IPS-18a (cell line): ENCODE data around the gene CLEC4C.

Experiments
- H3K27ac ChIP-seq: one replicate; pipeline ENCODE4 v1.5.1; 2013; ENCODE audit warnings: low read length
- H3K27me3 ChIP-seq: one replicate; pipeline ENCODE4 v1.6.1; 2013; ENCODE audit warnings: mild to moderate bottlenecking, low read length; ENCODE audit not compliant: control insufficient read depth, insufficient read depth
- H3K36me3 ChIP-seq: one replicate; pipeline ENCODE4 v1.6.1; 2013; ENCODE audit warnings: low read depth, low read length; ENCODE audit not compliant: control insufficient read depth
- H3K4me1 ChIP-seq: one replicate; pipeline ENCODE4 v1.6.1; 2013; ENCODE audit warnings: low read depth, low read length; ENCODE audit not compliant: control insufficient read depth
- H3K4me3 ChIP-seq: one replicate; pipeline ENCODE4 v1.5.1; 2013; ENCODE audit warnings: low read length
- H3K9ac ChIP-seq: one replicate; pipeline ENCODE4 v1.6.1; 2013; ENCODE audit warnings: mild to moderate bottlenecking, low read length, moderate library complexity
- H3K9me3 ChIP-seq: one replicate; pipeline ENCODE4 v1.6.1; 2013; ENCODE audit warnings: low read depth, low read length; ENCODE audit not compliant: control insufficient read depth

CLEC4C gene

GRCh38 chr12:7719946-7720730 lies 27.0 kb downstream of the CLEC4C start:
- no peak overlapping the region for H3K27ac ChIP-seq
- H3K4me3 ChIP-seq, result no peak overlapping the region
- no peak overlapping the region for H3K9ac ChIP-seq
- peaks cover 5% of the 10 kb centered on the region for H3K4me1 ChIP-seq
- H3K9me3 ChIP-seq, result no peaks in the 10 kb centered on the region
- no peaks in the 10 kb centered on the region for H3K27me3 ChIP-seq
- H3K36me3 ChIP-seq, result no peaks in the 10 kb centered on the region

GRCh38 chr12:7716381-7716780 lies 30.8 kb downstream of the CLEC4C start:
- no peak overlapping the region for H3K9ac ChIP-seq
- no peaks in the 10 kb centered on the region for H3K9me3 ChIP-seq
- no peak overlapping the region for H3K4me3 ChIP-seq

GRCh38 chr12:7712841-7713442 lies 34.2 kb downstream of the CLEC4C start:
- peaks cover 18% of the 10 kb centered on the region for H3K4me1 ChIP-seq
- H3K36me3 ChIP-seq, result no peaks in the 10 kb centered on the region
- no peak overlapping the region for H3K27ac ChIP-seq
- H3K27me3 ChIP-seq, result no peaks in the 10 kb centered on the region
- H3K4me3 ChIP-seq, result no peak overlapping the region
- no peak overlapping the region for H3K9ac ChIP-seq
- H3K9me3 ChIP-seq, result no peaks in the 10 kb centered on the region

More at GRCh38 chr12:7716381-7716780, 30.8 kb downstream of the CLEC4C start:
- Histone ChIP-seq H3K27me3 (no peaks in the 10 kb centered on the region), H3K4me1 (peaks cover 5% of the 10 kb centered on the region), H3K27ac (no peak overlapping the region), H3K36me3 (no peaks in the 10 kb centered on the region)

- Histone ChIP-seq H3K9me3 (no peaks in the 10 kb centered on the region), H3K27ac (no peak within 1 kb of the TSS), H3K36me3 (no peaks in the 10 kb centered on the region), H3K27me3 (no peaks in the 10 kb centered on the region), H3K9ac (no peak within 1 kb of the TSS), H3K4me1 (peaks cover 13% of the 10 kb centered on the region), H3K4me3 (no peak within 1 kb of the TSS)
Observed at GRCh38 chr12:7711133-7711532, 36.0 kb downstream of the CLEC4C start, which contains the start of gene DPPA3. DPPA3 (plus strand) TSS chr12:7711433; CDS start chr12:7711571, 138 bp downstream.

- Histone ChIP-seq H3K9ac (no peak overlapping the region), H3K36me3 (no peaks in the 10 kb centered on the region), H3K4me3 (no peak overlapping the region), H3K27ac (no peak overlapping the region), H3K9me3 (no peaks in the 10 kb centered on the region), H3K27me3 (no peaks in the 10 kb centered on the region), H3K4me1 (peaks cover 13% of the 10 kb centered on the region)
Observed at GRCh38 chr12:7709969-7710675, 37.1 kb downstream of the CLEC4C start.

- Histone ChIP-seq H3K9me3 (no peaks in the 10 kb centered on the region), H3K4me3 (no peak overlapping the region), H3K27me3 (no peaks in the 10 kb centered on the region), H3K36me3 (no peaks in the 10 kb centered on the region), H3K4me1 (peaks cover 9% of the 10 kb centered on the region), H3K9ac (no peak overlapping the region), H3K27ac (no peak overlapping the region)
Observed at GRCh38 chr12:7705846-7706245, 41.3 kb downstream of the CLEC4C start.

GRCh38 chr12:7695566-7696197 lies 51.5 kb downstream of the CLEC4C start, which contains the start of gene GDF3:
GDF3 (minus strand) TSS chr12:7695775; CDS start chr12:7695728, 47 bp downstream.
- Histone ChIP-seq H3K9ac (peak within 1 kb of the TSS; percentile 38), H3K27me3 (no peaks in the 10 kb centered on the region), H3K27ac (peak within 1 kb of the TSS; percentile 41), H3K36me3 (no peaks in the 10 kb centered on the region), H3K4me3 (peak within 1 kb of the TSS; percentile 37), H3K9me3 (no peaks in the 10 kb centered on the region), H3K4me1 (peaks cover 19% of the 10 kb centered on the region)

- Histone ChIP-seq H3K4me3 (peak overlapping the region; percentile 37), H3K27ac (peak overlapping the region; percentile 41), H3K9ac (peak overlapping the region; percentile 38)
Observed at GRCh38 chr12:7695237-7695560, 52.0 kb downstream of the CLEC4C start.

GRCh38 chr12:7694556-7695236 lies 52.5 kb downstream of the CLEC4C start:
- Histone ChIP-seq H3K9ac (peak overlapping the region; percentile 38), H3K27ac (peak overlapping the region; percentile 41)

More at GRCh38 chr12:7695237-7695560, 52.0 kb downstream of the CLEC4C start:
- H3K36me3 ChIP-seq, result no peaks in the 10 kb centered on the region
- peaks cover 19% of the 10 kb centered on the region for H3K4me1 ChIP-seq
- no peaks in the 10 kb centered on the region for H3K9me3 ChIP-seq
- H3K27me3 ChIP-seq, result no peaks in the 10 kb centered on the region

GRCh38 chr12:7693793-7694192 lies 53.4 kb downstream of the CLEC4C start:
- H3K27ac ChIP-seq, result no peak overlapping the region
- H3K36me3 ChIP-seq, result no peaks in the 10 kb centered on the region
- peaks cover 19% of the 10 kb centered on the region for H3K4me1 ChIP-seq
- H3K9me3 ChIP-seq, result no peaks in the 10 kb centered on the region
- H3K9ac ChIP-seq, result no peak overlapping the region
- no peak overlapping the region for H3K4me3 ChIP-seq
- H3K27me3 ChIP-seq, result no peaks in the 10 kb centered on the region

More at GRCh38 chr12:7694556-7695236, 52.5 kb downstream of the CLEC4C start:
- no peaks in the 10 kb centered on the region for H3K27me3 ChIP-seq
- H3K36me3 ChIP-seq, result no peaks in the 10 kb centered on the region
- H3K4me1 ChIP-seq, result peaks cover 19% of the 10 kb centered on the region
- H3K4me3 ChIP-seq, result peak overlapping the region; percentile 37
- H3K9me3 ChIP-seq, result no peaks in the 10 kb centered on the region

- Histone ChIP-seq H3K36me3 (no peaks in the 10 kb centered on the region), H3K9ac (no peak overlapping the region), H3K9me3 (no peaks in the 10 kb centered on the region), H3K27ac (no peak overlapping the region), H3K4me1 (no peaks in the 10 kb centered on the region), H3K4me3 (no peak overlapping the region), H3K27me3 (no peaks in the 10 kb centered on the region)
Observed at GRCh38 chr12:7681535-7681934, 65.6 kb downstream of the CLEC4C start.
